HG02885 (cell line): Measurements from ENCODE around the gene POT1.

Experiments used
- ATAC-seq: cut with Tn5 transposase; IDR thresholded peaks from one replicate; pipeline ENCODE4 v1.9.1; 2021; ENCODE audit warnings: mild to moderate bottlenecking; ENCODE audit not compliant: unreplicated experiment, poor library complexity

Gene POT1

GRCh38 chr7:124777268-124777667, 152.4 kb downstream of the POT1 start:
- ATAC-seq = no peak

GRCh38 chr7:124776153-124776552, 153.5 kb downstream of the POT1 start:
- no peak for ATAC-seq

GRCh38 chr7:124775422-124775821, 154.2 kb downstream of the POT1 start:
- ATAC-seq = no peak

- ATAC-seq = no peak
Measured at GRCh38 chr7:124773938-124774337, 155.7 kb downstream of the POT1 start.

GRCh38 chr7:124773339-124773738, 156.3 kb downstream of the POT1 start:
- no peak for ATAC-seq
